H1 (cell line): ENCODE results near the gene SNAPC3. TPM values are rescaled to one million over a fixed set of nuclear protein-coding genes. Genes with fewer than 3 reads are reported as not detected.

ENCODE experiments used
- CTCF ChIA-PET: fragments of 300-600 bp; sonication (Branson Sonifier 250); formaldehyde crosslinking; loops from one replicate; lab custom pipeline; 2021; ENCODE audit not compliant: partially characterized antibody; lab: Charles Lee
- POLR2A ChIA-PET: fragments of 300-600 bp; sonication (Branson Sonifier 250); formaldehyde crosslinking; loops from one replicate; lab custom pipeline; 2021; ENCODE audit warnings: inconsistent platforms; ENCODE audit not compliant: partially characterized antibody; lab: Charles Lee
- DNase-seq, 2 experiments: peaks; one replicate each; pipeline versions ENCODE4 v3.0.0 to v3.0.0-alpha.2; 2010 to 2022; ENCODE audit warnings: low spot score in 2 of 2, low read depth in 1 of 2, mixed read lengths in 1 of 2
- FAIRE-seq: peaks from 2 replicates; lab custom pipeline; 2011; peaks lifted over from hg19 to GRCh38; lab: Jason Lieb, UNC
- H2AFZ ChIP-seq: 2 replicates; pipeline ENCODE4 v1.8.1; 2012; ENCODE audit warnings: low read length, inconsistent platforms
- H2AK5ac ChIP-seq: 2 replicates; pipeline ENCODE4 v1.6.1; 2013; ENCODE audit warnings: low read depth, low read length
- H2BK120ac ChIP-seq: replicated peaks from 2 replicates; pipeline ENCODE3; 2013; ENCODE audit warnings: low read depth, low read length, inconsistent platforms
- H2BK12ac ChIP-seq: 2 replicates; pipeline ENCODE4 v1.6.1; 2013; ENCODE audit warnings: low read depth, low read length
- H2BK15ac ChIP-seq: 2 replicates; pipeline ENCODE4 v1.6.1; 2013; ENCODE audit warnings: low read length
- H2BK20ac ChIP-seq: 2 replicates; pipeline ENCODE4 v1.6.1; 2013; ENCODE audit warnings: low read length
- H2BK5ac ChIP-seq: 2 replicates; pipeline ENCODE4 v1.6.1; 2013; ENCODE audit warnings: low read depth, low read length
- H3K14ac ChIP-seq: 2 replicates; pipeline ENCODE4 v1.6.1; 2013; ENCODE audit warnings: inconsistent platforms; ENCODE audit not compliant: insufficient read length
- H3K18ac ChIP-seq: 2 replicates; pipeline ENCODE4 v1.6.1; 2013; ENCODE audit warnings: low read length; ENCODE audit errors: extremely low read depth
- H3K23ac ChIP-seq: 2 replicates; pipeline ENCODE4 v1.6.1; 2013; ENCODE audit warnings: inconsistent platforms; ENCODE audit not compliant: insufficient read length
- H3K23me2 ChIP-seq: 2 replicates; pipeline ENCODE4 v1.6.1; 2013; ENCODE audit warnings: low read depth, low read length
- H3K27ac ChIP-seq: 2 replicates; pipeline ENCODE4 v1.6.1; 2011; ENCODE audit warnings: low read depth, low read length, inconsistent platforms
- H3K27me3 ChIP-seq, 4 experiments: replicated peaks in 1 of 4; 1 replicate in 1 of 4; 2 replicates in 3 of 4; pipeline versions ENCODE4 v1.6.1 to v1.8.1; 2011 to 2013; ENCODE audit warnings: low read length in 3 of 4, mild to moderate bottlenecking in 3 of 4, inconsistent platforms in 2 of 4, mixed read lengths in 2 of 4, moderate library complexity in 1 of 4; ENCODE audit not compliant: control insufficient read depth in 3 of 4, insufficient read depth in 3 of 4; ENCODE audit errors: extremely low read depth in 1 of 4
- H3K36me3 ChIP-seq, 4 experiments: 2 replicates each; pipeline versions ENCODE4 v1.6.1 to v1.8.1; 2011 to 2013; ENCODE audit warnings: mild to moderate bottlenecking in 4 of 4, low read length in 3 of 4, moderate library complexity in 2 of 4, control low read depth in 1 of 4, inconsistent platforms in 1 of 4; ENCODE audit not compliant: insufficient read depth in 4 of 4, control insufficient read depth in 2 of 4
- H3K4ac ChIP-seq: replicated peaks from 2 replicates; pipeline ENCODE3; 2013; ENCODE audit warnings: low read length, low read depth, mixed read lengths, inconsistent platforms; ENCODE audit not compliant: insufficient read length
- H3K4me1 ChIP-seq, 4 experiments: replicated peaks in 1 of 4; 1 replicate in 1 of 4; 2 replicates in 3 of 4; pipeline versions ENCODE4 v1.6.1 to v1.8.1; 2011 to 2013; ENCODE audit warnings: low read length in 3 of 4, inconsistent platforms in 2 of 4, mixed read lengths in 1 of 4; ENCODE audit not compliant: insufficient read depth in 4 of 4, control insufficient read depth in 3 of 4
- H3K4me2 ChIP-seq, 2 experiments: 2 replicates each; pipeline versions ENCODE4 v1.6.1 to v1.8.1; 2011 to 2013; ENCODE audit warnings: low read depth in 2 of 2, low read length in 2 of 2, control low read depth in 1 of 2, inconsistent platforms in 1 of 2, mild to moderate bottlenecking in 1 of 2; ENCODE audit not compliant: insufficient read depth in 1 of 2
- H3K4me3 ChIP-seq, 4 experiments: fragments of 200-600, 300-600 bp in 1 of 4; sonication (generic), shearing (Covaris generic), sonication (Bioruptor Twin) in 1 of 4; 2 replicates each; pipeline versions ENCODE4 v1.5.1 to v1.8.1; 2011 to 2016; ENCODE audit warnings: low read length in 4 of 4, low read depth in 3 of 4, control low read depth in 2 of 4, inconsistent platforms in 2 of 4, mild to moderate bottlenecking in 2 of 4, mixed read lengths in 1 of 4, moderate library complexity in 1 of 4; ENCODE audit not compliant: insufficient read depth in 2 of 4; ENCODE audit errors: extremely low read depth in 1 of 4
- H3K56ac ChIP-seq: replicated peaks from 2 replicates; pipeline ENCODE3; 2013; ENCODE audit warnings: low read depth, mild to moderate bottlenecking, mixed read lengths, low read length, inconsistent platforms; ENCODE audit not compliant: insufficient read length
- H3K79me1 ChIP-seq: 2 replicates; pipeline ENCODE4 v1.6.1; 2013; ENCODE audit warnings: low read depth, low read length, control low read depth
- H3K79me2 ChIP-seq, 2 experiments: 2 replicates each; pipeline versions ENCODE4 v1.6.1 to v1.8.1; 2012 to 2013; ENCODE audit warnings: low read length in 2 of 2, mild to moderate bottlenecking in 2 of 2, inconsistent platforms in 1 of 2; ENCODE audit not compliant: insufficient read depth in 2 of 2, control insufficient read depth in 1 of 2
- H3K9ac ChIP-seq, 4 experiments: replicated peaks in 1 of 4; 1 replicate in 1 of 4; 2 replicates in 3 of 4; pipeline versions ENCODE4 v1.6.1 to v1.8.1; 2011 to 2013; ENCODE audit warnings: low read depth in 3 of 4, low read length in 3 of 4, control low read depth in 2 of 4, mild to moderate bottlenecking in 2 of 4, moderate library complexity in 2 of 4, inconsistent platforms in 1 of 4; ENCODE audit errors: extremely low read depth in 1 of 4
- H3K9me3 ChIP-seq, 2 experiments: 2 replicates each; pipeline versions ENCODE4 v1.6.1 to v1.8.1; 2012 to 2013; ENCODE audit warnings: mild to moderate bottlenecking in 2 of 2, moderate library complexity in 2 of 2, control low read depth in 1 of 2, inconsistent platforms in 1 of 2, low read depth in 1 of 2, low read length in 1 of 2, mixed read lengths in 1 of 2; ENCODE audit not compliant: insufficient read depth in 2 of 2
- H4K20me1 ChIP-seq, 2 experiments: replicated peaks in 1 of 2; 2 replicates each; pipeline versions ENCODE3 to v1.8.1; 2011 to 2013; ENCODE audit warnings: inconsistent platforms in 2 of 2, low read length in 2 of 2, mild to moderate bottlenecking in 1 of 2; ENCODE audit not compliant: insufficient read depth in 2 of 2, control insufficient read depth in 1 of 2
- H4K5ac ChIP-seq: 2 replicates; pipeline ENCODE4 v1.6.1; 2013; ENCODE audit warnings: low read length, low read depth, mixed read lengths, inconsistent platforms; ENCODE audit not compliant: insufficient read length
- H4K8ac ChIP-seq: 2 replicates; pipeline ENCODE4 v1.8.0; 2013; ENCODE audit warnings: mild to moderate bottlenecking, moderate library complexity, low read length, inconsistent platforms; ENCODE audit not compliant: insufficient read depth; ENCODE audit errors: extremely low read depth
- H4K91ac ChIP-seq: replicated peaks from 2 replicates; pipeline ENCODE3; 2013; ENCODE audit warnings: low read length, mixed read lengths, inconsistent platforms; ENCODE audit not compliant: insufficient read length
- CBX8 ChIP-seq: fragments of 300-800, 300-1000 bp; sonication (generic); IDR thresholded peaks from 2 replicates; pipeline ENCODE4 v1.7.1; 2016; ENCODE audit warnings: low read depth, low read length, borderline replicate concordance
- GABPA ChIP-seq: IDR thresholded peaks from 2 replicates; pipeline ENCODE4 v1.6.1; 2011; ENCODE audit warnings: mild to moderate bottlenecking, low read length, moderate library complexity, borderline replicate concordance; ENCODE audit not compliant: insufficient read depth
- HDAC6 ChIP-seq: IDR thresholded peaks from one replicate; pipeline ENCODE4 v1.7.1; 2012; ENCODE audit warnings: low read depth, mild to moderate bottlenecking, inconsistent platforms, low read length, moderate library complexity
- KDM5A ChIP-seq: fragments of 200-600 bp; IDR thresholded peaks from 2 replicates; pipeline ENCODE4 v1.7.1; 2012; ENCODE audit warnings: mild to moderate bottlenecking, low read length, inconsistent platforms, mixed read lengths
- NANOG ChIP-seq: IDR thresholded peaks from 2 replicates; pipeline ENCODE4 v1.6.1; 2011; ENCODE audit warnings: low read length, low read depth, mild to moderate bottlenecking, inconsistent platforms; ENCODE audit not compliant: insufficient read depth, poor library complexity, severe bottlenecking
- TBP ChIP-seq: IDR thresholded peaks from 2 replicates; pipeline ENCODE4 v1.6.1; 2011; ENCODE audit warnings: low read depth, low read length, improper control_type of control experiment
- TEAD4 ChIP-seq: IDR thresholded peaks from 2 replicates; pipeline ENCODE4 v1.6.1; 2012; ENCODE audit warnings: low read depth, low read length, inconsistent platforms, mixed read lengths
- WGBS, 2 experiments: shearing (Covaris generic) in 1 of 2; methylation state at CpG; one replicate each; pipeline versions ENCODE4 v1.1.6 to v1.1.7; 2013 to 2015; ENCODE audit warnings: low lambda C conversion rate in 2 of 2, mixed read lengths in 2 of 2, inconsistent platforms in 1 of 2, low coverage in 1 of 2, missing lambda C conversion rate in 1 of 2; ENCODE audit not compliant: insufficient replicate concordance in 2 of 2, insufficient coverage in 1 of 2, insufficient read length in 1 of 2; ENCODE audit errors: extremely low coverage in 1 of 2, missing lambda C conversion rate in 1 of 2; 5-methylcytosine and 5-hydroxymethylcytosine counted together
- polyA plus RNA-seq, 7 experiments: library from polyadenylated mRNA; depleted of rRNA in 3 of 7; stranded (reverse) in 5 of 7; unstranded in 2 of 7; fragments of >200 nt in 5 of 7; fragments of 200-250 nt in 2 of 7; gene quantifications; 1 replicate in 5 of 7; 2 replicates in 1 of 7; 4 replicates in 1 of 7; pipeline versions ENCODE4 v1.2.1 to v1.2.3, GENCODE V29; 2011 to 2013; ENCODE audit warnings: missing spikeins in 2 of 7, mixed read lengths in 2 of 7
- total RNA-seq: library from RNA; stranded (reverse); fragmentation: NEBNext Ultra II Directional; extraction: Animal tissue kit (Norgen Biotek cat#: 25700); gene quantifications from 2 replicates; pipeline ENCODE4 v1.2.1, GENCODE V29; 2021
- TF ChIP-seq, protein P1 (sequence below): IDR thresholded peaks from 2 replicates; pipeline ENCODE4 v1.6.1; 2012; ENCODE audit warnings: low read length, inconsistent platforms

SNAPC3 gene
- total and polyA plus RNA-seq, 2 of the 8 experiments (the other 6 are each of a cell fraction or from before 2014, with no cell fraction given), result 11.9 to 25.8 TPM

DNA sequence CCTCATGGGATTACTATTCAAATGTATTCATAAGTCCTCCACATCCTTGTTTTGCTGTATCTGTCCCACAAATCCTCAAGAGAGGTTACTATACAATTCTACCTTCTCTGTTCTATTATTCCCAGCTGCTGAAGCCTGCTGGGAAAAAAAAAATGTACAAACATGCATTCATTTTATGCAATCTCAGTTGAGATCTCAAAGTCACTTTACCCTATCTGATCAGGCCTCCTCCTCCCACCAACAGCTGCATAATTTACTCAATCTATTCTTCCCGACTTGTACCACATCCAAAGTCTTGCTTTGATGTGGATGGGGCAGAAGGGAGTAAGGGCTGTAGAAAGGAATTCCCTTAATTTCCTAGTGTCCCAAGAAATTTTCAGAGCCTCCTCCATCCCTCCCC lies 59.5 kb downstream of the SNAPC3 start:
- H3K79me2 ChIP-seq, result peaks cover 0 to 83% of the 10 kb centered on the region in 2 experiments; a peak in 3 of 4 replicates
- no peak overlapping the region for H2AFZ ChIP-seq
- no peak overlapping the region for H3K18ac ChIP-seq
- peaks cover 0 to 2% (median 0%) of the 10 kb centered on the region in 4 experiments; a peak in 1 of 7 replicates for H3K4me1 ChIP-seq
- no peak overlapping the region for H3K56ac ChIP-seq
- no peak overlapping the region for H4K8ac ChIP-seq
- peaks cover 0 to 89% (median 41%) of the 10 kb centered on the region in 4 experiments; a peak in 7 of 8 replicates for H3K36me3 ChIP-seq
- CTCF ChIA-PET, result interaction anchor here (0.9 to 1.3 kb wide), 2 partner anchors 19 to 60 kb away, joined by 4 read pairs; no protein-coding TSS in a partner anchor
- no peak overlapping the region for H3K14ac ChIP-seq
- no peak overlapping the region for H2BK12ac ChIP-seq
- H2BK15ac ChIP-seq, result no peak overlapping the region
- 88% methylated on average over 1 of the region's 1 CpG; no CpG with 5 or more reads in 1 of the 2 experiments for WGBS, 2 experiments
- H4K20me1 ChIP-seq, result peaks cover 3 to 5% of the 10 kb centered on the region in 2 experiments
- H2BK5ac ChIP-seq, result no peak overlapping the region
- DNase-seq (no peak), FAIRE-seq (peak; percentile 7)
- no peak overlapping the region for H3K4me2 ChIP-seq
- POLR2A ChIA-PET, result interaction anchor here (0.8 to 4.6 kb wide), 6 partner anchors 9 to 29 kb away, joined by 3 to 29 read pairs (median 11); partner anchors contain the start of gene PSIP1
- no peaks in the 10 kb centered on the region for H3K23me2 ChIP-seq
- no peak overlapping the region for H2BK120ac ChIP-seq
- no peak overlapping the region for H3K9ac ChIP-seq
- no peak overlapping the region for H3K4ac ChIP-seq
- H3K23ac ChIP-seq, result no peak overlapping the region
- no peak overlapping the region for H4K91ac ChIP-seq
- no peak overlapping the region for H2BK20ac ChIP-seq
- H3K4me3 ChIP-seq, result no peak overlapping the region
- H3K9me3 ChIP-seq, result no peaks in the 10 kb centered on the region
- no peak overlapping the region for H4K5ac ChIP-seq
- H3K27ac ChIP-seq, result no peak overlapping the region
- H3K27me3 ChIP-seq, result no peaks in the 10 kb centered on the region
- H2AK5ac ChIP-seq, result no peak overlapping the region
- H3K79me1 ChIP-seq, result no peaks in the 10 kb centered on the region; the same call in 1 of the 2 replicates
- TF ChIP-seq KDM5A (no peak), CBX8 (no peak), GABPA (no peak), NANOG (no peak), TEAD4 (no peak), HDAC6 (no peak), TBP (no peak)
- TF ChIP-seq, protein P1, sequence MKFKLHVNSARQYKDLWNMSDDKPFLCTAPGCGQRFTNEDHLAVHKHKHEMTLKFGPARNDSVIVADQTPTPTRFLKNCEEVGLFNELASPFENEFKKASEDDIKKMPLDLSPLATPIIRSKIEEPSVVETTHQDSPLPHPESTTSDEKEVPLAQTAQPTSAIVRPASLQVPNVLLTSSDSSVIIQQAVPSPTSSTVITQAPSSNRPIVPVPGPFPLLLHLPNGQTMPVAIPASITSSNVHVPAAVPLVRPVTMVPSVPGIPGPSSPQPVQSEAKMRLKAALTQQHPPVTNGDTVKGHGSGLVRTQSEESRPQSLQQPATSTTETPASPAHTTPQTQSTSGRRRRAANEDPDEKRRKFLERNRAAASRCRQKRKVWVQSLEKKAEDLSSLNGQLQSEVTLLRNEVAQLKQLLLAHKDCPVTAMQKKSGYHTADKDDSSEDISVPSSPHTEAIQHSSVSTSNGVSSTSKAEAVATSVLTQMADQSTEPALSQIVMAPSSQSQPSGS, result no peak
